Measurements from ENCODE around the gene CD27.
"Not testable (repeated sequence)": the region's sequence is repeated elsewhere in the genome, so short reads cannot be mapped to it uniquely, and the experiment has no call there.

The CD27 gene

GRCh38 chr12:6444704-6445688 is at the start of gene CD27:
Gene CD27 (plus strand): TSS chr12:6444955. CDS start chr12:6445096, 141 bp downstream.
- no peak for DNase-seq

DNA sequence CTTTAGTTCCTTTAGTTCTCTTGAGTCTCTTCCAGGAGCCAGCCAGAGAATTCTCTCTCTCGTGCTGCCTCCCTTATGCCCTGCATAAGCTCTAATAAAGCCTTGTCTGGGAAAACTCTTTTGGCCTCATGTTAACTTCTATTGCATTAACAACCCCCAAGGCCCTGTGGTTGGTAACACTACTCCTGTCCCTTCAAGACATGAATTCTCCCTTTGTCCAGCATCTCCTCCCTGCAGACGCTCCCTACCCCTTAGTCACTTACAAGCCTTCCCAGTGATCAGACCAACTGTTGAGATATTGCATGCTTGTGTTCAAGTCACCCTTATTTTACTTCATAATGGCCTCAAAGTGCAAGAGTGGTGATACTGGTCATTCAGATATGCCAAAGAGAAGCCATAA is 48.7 kb upstream of the CD27 start:
- DNase-seq = no peak

GRCh38 chr12:6399884-6400644 is 44.7 kb upstream of the CD27 start:
- no peak for DNase-seq

DNA sequence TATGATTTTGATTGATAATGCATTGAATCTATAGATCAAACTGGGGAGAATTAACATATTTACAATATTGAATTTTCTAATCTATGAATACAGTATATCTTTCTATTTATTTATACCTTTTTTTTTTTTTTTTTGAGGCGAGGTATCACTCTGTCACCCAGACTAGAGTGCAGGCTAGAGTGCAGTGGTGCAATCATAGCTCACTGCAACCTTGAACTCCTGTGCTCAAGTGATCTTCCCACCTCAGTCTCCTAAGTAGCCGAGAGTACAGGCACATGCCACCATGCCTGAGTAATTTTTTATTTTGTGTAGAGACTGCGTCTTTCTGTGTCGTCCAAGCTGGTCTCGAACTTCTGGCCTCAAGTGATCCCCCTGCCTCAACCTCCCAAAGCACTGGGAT is 40.4 kb upstream of the CD27 start:
- DNase-seq = no peak

GRCh38 chr12:6405963-6406362 is 38.8 kb upstream of the CD27 start:
- no peak for DNase-seq

DNA sequence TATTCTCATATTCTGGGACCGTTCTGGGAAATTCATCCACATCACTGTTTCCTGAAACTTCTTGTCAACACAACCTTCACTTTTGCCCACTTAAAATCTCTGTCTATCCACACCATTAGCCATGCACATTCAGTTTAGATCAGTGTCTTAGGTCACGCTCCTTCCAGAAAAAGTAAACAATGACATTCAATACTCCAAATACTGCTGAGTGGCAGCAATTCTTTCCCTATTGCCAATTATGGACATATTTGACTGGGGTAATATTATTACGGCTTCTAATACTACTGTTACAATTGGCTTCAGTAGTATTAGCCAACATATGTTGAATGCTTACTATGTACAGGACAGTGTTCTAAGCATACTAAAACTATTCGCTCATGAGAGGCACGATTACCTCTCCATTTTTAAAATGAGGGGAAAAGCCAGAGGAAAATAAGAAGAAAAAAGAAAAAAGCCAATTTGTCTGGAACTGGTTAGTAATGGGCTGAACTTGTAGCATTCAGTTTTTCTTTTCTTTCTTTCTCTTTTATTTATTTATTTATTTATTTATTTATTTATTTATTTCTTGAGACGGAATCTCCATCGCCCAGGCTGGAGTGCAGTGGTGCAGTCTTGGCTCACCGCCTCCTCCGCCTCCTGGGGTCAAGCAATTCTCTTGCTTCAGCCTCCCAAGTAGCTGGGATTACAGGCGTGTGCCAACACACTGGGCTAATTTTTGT is 37.4 kb upstream of the CD27 start:
- no peak for DNase-seq

- DNase-seq = no peak
Observed at GRCh38 chr12:6416596-6416995, 28.2 kb upstream of the CD27 start.

DNA sequence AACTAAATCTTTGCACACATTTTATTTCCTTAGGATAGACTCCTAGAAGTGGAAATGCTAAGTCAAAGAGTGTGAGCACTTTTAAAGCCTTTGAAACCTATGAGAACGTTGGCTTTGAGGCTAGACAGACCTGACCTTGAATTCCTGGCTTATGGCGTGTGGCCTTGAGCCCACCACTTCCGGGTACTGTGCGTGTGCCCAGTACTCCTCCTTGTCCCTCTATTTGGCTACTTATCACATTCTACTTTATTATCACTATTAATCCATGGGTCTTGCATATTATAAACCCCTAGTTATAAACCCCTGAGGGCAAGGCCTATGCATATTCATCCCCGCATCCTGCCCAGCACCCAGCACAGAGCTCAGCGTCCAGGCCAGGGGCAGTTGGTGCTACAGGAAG is 26.0 kb upstream of the CD27 start:
- DNase-seq = no peak

DNA sequence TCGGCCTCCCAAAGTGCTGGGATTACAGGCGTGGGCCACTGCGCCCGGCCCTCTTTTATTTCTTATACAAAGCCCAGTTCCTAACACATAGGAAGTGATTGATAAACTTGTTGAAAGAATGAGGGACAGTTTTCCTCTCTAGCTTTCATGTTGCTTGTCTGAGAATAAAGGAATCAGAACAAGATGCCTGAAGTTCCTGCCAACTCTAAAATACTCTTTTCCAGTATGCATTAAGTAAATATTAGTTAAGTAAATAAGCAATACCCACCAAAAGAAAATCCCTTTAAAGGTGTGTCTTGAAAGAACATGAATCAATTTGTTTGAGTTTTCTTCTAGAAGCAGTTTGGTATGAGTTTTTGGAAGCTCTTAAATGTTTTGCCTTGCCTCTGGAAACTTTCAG is 24.4 kb upstream of the CD27 start:
- no peak for DNase-seq

GRCh38 chr12:6423267-6424007 is 21.3 kb upstream of the CD27 start:
- DNase-seq = peak; percentile 91

- no peak for DNase-seq
Observed at GRCh38 chr12:6424008-6424347, 20.8 kb upstream of the CD27 start.

DNA sequence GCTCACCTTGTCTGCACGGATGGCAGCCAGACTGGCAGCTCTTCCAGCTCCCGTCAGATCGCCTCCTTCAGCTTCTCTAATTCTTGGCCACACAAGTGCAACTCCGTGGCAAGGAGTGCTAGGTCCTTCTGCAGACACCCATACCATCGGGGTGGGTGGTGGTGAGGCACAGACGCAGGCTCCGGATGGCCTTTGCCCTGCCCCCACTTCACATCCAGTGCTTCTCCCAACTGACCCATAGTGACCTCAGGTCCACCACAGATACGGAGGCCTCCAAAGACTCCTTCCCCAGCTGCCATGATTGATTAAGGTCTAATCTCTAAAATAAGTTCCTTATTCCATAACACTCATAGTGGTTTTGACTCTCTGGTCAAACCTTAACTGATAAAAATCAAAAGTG is 19.9 kb upstream of the CD27 start:
- DNase-seq = no peak

DNA sequence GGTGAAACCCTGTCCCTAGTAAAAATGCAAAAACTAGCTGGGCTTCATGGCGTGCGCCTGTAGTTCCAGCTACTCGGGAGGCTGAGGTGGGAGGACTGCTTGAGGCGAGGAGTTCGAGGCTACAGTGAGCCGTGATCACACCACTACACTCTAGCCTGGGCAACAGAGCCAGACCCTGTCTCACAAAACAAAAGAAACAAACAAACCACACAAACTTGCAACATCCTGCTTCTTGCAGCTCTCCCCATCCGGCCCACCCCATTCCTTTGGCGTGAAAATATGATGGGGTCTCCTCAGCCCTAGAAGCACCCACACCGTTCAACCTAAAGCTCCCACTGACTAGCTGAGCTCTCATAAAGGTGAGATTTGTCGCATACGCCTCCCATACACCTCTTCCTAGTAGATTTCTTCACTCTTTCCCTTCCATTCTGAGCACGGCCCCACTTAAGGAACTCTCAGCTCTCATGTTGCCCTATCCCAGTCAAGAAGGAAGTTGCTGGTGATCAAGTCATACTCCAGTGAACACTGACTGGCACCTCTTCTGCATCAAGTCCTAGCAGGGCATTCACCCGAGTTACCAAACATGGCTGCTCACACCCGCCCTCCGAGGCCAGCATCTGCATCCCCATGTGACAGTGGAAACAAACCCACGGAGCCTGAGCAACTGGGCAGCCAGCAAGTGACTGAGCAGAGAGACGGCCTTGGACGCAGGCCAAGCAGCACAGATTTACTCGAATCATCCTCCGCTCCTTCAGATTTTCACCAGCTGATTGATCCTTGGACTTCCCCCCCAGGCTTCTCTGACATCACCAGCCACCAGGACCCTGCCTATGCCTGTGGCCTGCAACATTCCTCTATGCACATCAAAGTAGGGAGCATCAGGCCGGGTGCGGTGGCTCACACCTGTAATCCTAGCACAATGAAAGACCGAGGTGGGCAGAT is 18.9 kb upstream of the CD27 start:
- peak; percentile 9 for DNase-seq

GRCh38 chr12:6426882-6427671 is 17.7 kb upstream of the CD27 start:
- DNase-seq = no peak

GRCh38 chr12:6427796-6428195 is 17.0 kb upstream of the CD27 start:
- DNase-seq = not testable (repeated sequence)

- no peak for DNase-seq
Observed at GRCh38 chr12:6428326-6428725, 16.4 kb upstream of the CD27 start.

DNA sequence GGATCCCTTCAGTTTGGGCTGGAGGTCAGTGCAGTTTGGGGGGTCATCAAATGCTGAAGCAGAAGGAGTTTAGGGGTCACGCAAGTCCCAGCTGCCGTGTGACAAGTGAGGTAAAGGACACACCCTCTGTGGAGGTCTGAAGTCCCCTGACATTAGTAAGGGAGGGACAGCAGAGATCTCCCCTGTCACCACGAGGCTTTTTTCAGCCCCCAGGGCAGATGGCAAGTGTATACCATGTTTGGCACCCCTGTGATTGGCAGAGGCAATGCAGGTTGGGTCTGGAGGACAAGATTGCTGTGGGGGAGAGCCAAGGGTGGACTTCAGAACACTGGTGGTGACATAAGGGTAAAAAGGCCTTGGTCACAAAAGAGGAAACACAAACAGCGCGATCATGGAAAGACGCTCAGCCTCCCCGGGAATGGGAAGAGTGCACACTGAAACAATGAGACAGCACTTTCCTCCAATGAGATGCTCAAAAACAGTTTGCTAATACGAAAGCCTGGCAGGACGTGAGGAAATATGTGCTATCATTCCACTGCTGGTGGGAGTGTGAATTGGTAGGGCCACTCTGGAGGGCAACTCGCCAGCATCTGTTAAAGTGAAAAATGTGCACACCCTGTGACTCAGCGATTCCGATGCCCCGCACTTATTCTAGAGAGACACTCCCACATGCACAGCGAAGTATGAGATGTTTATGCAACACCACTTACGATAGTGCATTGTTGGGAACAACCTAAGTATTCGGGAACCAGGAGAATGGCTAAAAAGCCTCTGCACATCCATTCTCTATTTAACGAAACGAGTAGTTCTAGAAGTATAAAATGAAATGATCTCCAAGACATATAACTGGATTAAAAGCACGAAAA is 14.4 kb upstream of the CD27 start:
- DNase-seq = peak; percentile 92

DNA sequence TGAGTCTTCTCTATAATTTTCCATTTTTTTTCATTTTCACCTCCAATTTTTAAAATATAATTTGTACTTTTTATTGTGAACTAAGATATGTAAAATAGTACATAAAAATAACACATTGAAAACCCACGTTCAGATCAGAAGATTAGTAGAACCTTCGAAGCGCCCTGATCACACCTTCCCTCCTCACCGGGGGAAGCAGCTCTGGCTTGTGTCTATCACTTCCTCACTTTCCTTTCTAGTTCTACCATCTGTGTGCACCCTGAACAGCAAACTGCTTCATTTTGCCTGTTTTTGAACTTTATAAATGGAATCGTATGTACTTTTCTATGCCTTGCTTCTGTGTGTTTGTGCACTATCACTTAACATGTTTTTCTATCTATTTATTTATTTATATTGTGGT is 11.8 kb upstream of the CD27 start:
- no peak for DNase-seq

Measured in fibroblast of upper back skin (primary cell).